HTR-8/SVneo (cell line): ENCODE data around the gene PHACTR3.
A peak's percentile ranks its signal among the peaks of the same experiment; 100 is the strongest.
"Not testable (repeated sequence)": the region's sequence is repeated elsewhere in the genome, so short reads cannot be mapped to it uniquely, and the experiment has no call there.

Experiments used
- DNase-seq: peaks from one replicate; pipeline ENCODE4 v3.0.0; 2011; ENCODE audit warnings: low spot score, mixed read lengths; ENCODE audit not compliant: insufficient read length
- FAIRE-seq: peaks from 2 replicates; lab custom pipeline; 2011; peaks lifted over from hg19 to GRCh38; lab: Jason Lieb, UNC

Gene PHACTR3

GRCh38 chr20:59616306-59616705 lies 12.0 kb downstream of the PHACTR3 start:
- DNase-seq (no peak), FAIRE-seq (no peak)

- FAIRE-seq (no peak), DNase-seq (no peak)
Measured at GRCh38 chr20:59617221-59617620, 12.9 kb downstream of the PHACTR3 start.

GRCh38 chr20:59618131-59618530 lies 13.8 kb downstream of the PHACTR3 start:
- peak; percentile 23 for FAIRE-seq
- no peak for DNase-seq

DNA sequence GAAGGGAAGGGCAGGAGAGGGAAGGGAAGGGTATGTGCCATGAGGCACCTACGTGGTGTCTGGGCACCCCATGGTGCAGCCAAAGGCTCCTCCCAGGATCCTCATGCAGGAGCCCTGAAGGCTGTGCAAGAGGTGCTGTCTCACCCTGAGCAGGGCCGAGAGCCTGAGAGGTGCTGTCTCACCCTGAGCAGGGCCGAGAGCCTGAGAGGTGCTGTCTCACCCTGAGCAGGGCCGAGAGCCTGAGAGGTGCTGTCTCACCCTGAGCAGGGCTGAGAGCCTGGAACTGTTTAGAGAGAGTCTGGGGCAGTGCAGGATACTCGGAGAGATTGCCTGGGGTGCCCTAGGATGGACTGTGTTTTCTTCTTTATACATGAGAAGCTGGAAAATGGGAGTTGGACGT lies 14.2 kb downstream of the PHACTR3 start:
- not testable (repeated sequence) for DNase-seq, FAIRE-seq

GRCh38 chr20:59620860-59621505 lies 16.6 kb downstream of the PHACTR3 start:
- no peak for DNase-seq
- peak; percentile 52 for FAIRE-seq

- FAIRE-seq (no peak), DNase-seq (no peak)
Measured at GRCh38 chr20:59622496-59622895, 18.2 kb downstream of the PHACTR3 start.

GRCh38 chr20:59623133-59623532 lies 18.8 kb downstream of the PHACTR3 start:
- DNase-seq: no peak
- no peak for FAIRE-seq

- DNase-seq: no peak
- FAIRE-seq: no peak
Measured at GRCh38 chr20:59623583-59623982, 19.2 kb downstream of the PHACTR3 start.

DNA sequence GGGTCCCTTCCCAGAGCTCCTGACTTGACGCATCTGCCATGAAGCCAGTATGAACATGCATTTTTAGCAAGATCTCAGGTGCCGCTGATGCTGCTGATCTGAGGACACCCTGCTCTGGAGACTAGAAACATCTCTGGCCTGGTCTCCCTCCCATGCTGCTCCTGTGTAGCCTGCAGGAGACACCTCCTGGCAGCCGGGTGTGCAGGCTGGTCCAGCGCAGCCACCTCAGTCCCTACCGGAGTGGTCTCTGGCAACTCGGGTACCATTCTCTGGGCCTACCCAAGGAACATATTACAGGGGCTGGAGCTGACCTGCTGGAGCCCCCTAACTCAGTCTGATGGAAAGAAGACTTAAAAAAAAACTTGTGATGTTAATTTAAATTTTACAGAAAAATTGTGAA lies 20.1 kb downstream of the PHACTR3 start:
- DNase-seq (no peak), FAIRE-seq (no peak)

DNA sequence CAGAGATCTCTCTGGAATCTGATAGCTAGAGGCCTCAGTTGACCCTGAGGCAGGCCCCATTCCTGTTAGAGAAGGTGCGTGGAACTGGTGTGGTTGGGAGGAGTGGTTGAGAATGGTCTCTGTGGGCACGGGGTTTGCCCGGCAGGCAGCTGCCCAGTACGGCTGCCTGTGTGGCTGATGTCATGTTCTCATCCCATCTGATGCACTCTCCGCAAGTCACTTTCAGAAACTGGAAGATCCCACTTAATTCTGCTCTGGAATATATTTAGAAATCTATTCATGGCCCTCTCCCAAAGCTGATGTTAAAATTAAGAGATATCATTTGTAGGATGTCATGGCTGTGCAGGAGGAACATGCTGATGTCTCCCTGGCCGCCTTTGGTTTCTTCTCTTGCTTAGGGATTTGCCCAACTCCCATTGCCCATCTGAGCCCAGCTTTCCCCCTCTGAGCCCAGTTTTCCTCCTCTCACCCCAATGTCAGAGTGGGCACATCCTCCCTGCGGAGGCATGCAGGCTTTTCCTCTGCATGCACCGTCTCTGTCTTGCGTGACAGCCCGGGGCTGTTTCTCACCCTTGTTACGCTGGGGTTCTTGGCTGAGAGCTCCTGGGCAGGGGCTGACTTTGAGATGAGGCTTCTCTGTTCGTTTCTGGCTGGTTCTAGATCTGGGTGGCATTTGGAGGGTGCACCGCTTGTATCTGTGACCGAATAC lies 21.0 kb downstream of the PHACTR3 start:
- DNase-seq (no peak), FAIRE-seq (no peak)

DNA sequence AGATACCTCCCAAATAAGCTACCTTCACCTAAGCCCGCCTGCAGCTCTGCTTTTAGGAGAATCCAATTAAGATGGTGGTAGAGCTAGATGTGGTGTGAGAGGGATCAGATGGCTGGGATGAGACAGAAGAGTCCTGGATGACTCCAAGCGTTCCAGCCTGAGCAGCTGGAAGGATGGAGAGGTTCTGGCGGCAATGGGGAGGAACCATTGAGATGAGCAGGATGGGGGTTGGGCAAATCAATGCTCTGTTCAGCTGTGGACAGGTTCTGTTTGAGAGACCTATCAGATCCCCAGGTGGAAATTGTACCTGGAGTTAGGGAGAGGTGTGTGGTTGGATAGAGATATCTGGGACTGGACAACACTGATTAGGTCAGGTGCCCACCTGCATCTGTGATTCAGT lies 23.0 kb downstream of the PHACTR3 start:
- DNase-seq (no peak), FAIRE-seq (no peak)

DNA sequence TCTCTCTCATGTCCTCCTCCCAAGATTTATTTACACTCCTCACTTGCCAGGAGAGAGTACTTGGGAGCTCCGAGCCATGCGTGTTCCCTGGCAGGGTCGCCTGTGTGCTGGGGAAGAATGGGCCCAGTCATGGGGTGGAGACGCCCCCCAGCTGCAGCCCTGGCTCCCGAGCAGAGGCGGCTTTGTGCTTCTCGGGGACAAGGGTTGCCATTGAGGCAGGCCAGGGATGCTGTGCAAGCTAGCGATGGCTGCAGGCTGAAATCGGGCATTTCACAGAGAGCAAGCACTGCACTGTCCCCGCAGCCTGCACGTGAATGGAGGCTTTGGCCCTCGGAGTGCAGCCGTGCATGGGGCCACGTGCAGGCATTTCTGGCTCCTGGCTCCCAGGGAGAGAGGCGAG lies 23.8 kb downstream of the PHACTR3 start:
- DNase-seq (no peak), FAIRE-seq (no peak)

- FAIRE-seq: peak; percentile 44
Measured at GRCh38 chr20:59629141-59630045, 25.1 kb downstream of the PHACTR3 start.

DNA sequence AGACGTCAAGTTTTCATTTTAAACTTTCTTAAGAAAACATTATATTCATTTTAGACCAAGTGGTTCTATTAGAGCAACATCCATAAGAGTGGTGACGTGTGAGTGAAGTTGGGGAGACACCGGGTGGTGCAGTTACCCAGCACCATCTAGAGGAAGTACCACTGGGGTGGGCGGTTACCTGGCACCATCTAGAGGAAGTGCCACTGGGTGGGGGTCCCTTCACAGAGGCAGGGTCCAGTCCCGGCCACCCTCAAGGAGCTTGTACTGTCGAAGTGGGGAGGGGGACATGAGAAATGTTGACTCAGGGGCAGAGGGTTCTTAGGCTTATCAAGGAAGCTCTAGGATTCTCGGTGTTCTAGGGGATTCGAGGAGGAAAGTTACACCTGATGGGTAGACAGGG lies 26.2 kb downstream of the PHACTR3 start:
- DNase-seq (no peak), FAIRE-seq (peak; percentile 62)

More at GRCh38 chr20:59629141-59630045, 25.1 kb downstream of the PHACTR3 start:
- no peak for DNase-seq

DNA sequence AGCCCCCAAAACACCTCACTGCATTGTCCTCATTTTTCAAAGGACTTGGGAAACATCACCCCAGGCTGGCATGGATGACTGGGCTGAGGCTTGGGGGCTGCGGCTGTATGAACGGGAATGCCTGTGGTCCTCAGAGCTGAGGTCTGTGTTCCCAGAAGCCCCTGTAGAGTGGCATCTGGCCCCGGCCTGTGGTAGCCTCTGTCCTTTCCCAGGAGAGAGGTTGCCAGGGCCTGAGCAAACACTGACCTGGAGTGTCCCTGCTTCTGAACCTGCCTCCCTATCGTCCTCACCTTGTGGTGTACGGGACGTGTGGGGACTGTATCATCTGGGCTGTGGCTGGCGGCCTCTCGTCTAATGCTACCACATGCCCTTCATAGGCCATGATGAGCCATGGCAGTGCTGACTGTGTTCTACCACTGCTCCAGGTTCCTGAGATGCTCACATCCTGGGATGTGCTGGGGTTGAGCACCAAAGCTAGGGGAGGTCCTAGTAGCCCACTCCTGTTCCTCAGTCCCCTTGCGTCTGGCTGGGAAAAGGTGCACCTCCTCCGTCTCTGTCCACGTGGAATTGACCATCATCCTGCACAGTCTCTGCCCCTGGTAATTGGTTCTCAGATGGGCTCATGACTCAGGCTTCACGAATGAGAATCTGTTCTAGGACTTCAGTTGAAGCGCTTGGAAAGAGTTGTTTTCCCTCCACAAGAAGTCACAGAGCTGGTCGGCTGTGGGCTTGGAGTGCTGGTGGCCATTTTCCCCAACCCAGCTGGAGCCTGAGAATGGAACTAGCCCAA lies 27.6 kb downstream of the PHACTR3 start:
- DNase-seq (no peak), FAIRE-seq (no peak)

DNA sequence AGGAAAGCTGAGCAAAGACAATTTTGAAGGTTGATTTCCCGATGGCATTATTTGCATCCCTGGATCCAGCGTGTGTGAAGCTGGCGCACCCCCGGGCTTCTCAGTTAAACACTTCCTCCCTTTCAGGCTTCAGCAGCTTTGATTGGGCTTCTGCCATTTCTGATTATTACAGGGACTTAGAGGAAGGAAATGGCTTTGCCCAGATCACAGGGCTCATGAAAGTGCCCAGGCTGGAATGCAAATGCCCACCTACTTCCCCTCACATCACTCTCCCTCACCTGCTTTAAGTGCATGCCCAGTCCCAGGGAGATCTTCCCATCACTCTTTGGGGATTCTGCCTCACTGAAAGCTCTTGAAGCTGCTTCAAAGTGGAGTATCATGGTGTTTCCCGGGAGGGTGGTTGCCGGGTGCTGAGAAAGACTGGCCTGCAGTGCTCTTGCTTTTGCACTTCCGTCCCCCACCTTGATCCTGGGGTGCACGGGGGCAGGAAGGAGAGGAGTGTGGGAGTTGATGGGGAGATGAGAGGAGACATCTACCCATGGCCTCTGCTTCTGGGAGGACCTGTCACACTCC lies 28.3 kb downstream of the PHACTR3 start:
- DNase-seq (no peak), FAIRE-seq (no peak)

DNA sequence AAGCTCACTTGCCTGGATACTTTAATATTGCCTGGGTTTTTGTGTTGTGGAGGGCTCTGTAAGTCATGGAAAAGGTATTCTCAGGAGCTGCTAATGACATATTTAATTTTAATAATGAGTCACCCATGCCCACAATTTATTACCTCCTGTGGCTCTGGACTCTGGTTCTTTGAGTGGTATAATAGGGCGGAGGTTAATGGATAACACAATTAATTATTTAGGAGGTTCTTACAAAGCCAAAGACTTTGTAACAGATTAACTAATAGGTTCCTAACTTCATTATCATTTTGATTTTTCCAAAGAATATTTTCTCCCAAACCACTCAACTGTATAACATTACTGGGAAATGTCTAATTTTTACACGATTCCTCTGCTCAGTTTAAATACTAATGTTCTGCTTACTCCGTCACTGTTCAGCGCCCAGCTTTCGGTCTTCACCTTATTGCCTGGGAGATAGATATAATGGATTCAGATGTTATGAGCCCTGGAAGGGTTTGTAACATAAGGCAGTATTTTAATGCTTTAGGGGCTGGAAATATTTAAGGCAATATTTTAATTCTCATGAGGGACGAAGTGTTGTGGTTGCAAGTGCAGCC lies 29.4 kb downstream of the PHACTR3 start:
- DNase-seq (no peak), FAIRE-seq (peak; percentile 54)

- no peak for DNase-seq
- FAIRE-seq: no peak
Measured at GRCh38 chr20:59634435-59635005, 30.2 kb downstream of the PHACTR3 start.

DNA sequence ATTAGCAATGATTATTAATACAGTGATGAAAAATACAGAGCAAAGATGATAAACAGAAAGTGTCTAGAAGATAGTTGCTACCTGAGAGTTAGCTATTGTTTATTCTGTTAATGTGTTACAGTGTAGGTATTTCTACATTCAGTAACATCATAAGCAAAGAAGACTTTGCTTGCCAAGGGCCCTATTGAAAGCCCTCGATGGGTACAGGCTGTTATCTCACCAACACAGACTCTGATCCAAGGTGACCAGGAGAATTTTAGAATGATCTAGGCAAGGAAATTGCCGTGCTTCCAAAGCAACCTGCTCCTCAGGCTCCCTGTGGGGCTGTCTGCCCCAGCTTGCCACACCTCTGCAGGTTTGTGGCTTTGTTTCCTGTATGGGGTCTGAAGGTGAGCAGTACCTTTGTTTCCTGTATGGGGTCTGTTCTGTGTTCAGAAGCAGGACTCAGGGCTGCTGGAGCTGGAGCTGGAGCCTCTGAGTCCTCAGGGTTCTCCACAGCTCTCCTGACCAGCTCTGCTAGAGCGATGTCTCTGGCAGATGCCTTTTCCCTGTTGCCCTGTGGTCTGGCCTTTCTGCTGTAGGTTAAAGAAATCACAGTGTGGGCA lies 32.5 kb downstream of the PHACTR3 start:
- DNase-seq (no peak), FAIRE-seq (peak; percentile 59)
